GM18951 (cell line): ENCODE measurements around the gene MEF2C.
"Not testable (repeated sequence)": the region's sequence is repeated elsewhere in the genome, so short reads cannot be mapped to it uniquely, and the experiment has no call there.

Experiments
- POLR2A ChIP-seq: IDR thresholded peaks from 4 replicates; pipeline ENCODE4 v1.6.1; 2011; ENCODE audit warnings: mild to moderate bottlenecking; ENCODE audit not compliant: insufficient read length, insufficient read depth; ENCODE audit errors: extremely low read depth
- in situ Hi-C: fragments of 300-500 bp; cut with MboI; formaldehyde crosslinking; loops from one replicate; pipeline ENCODE4 v1.12.0; 2022; ENCODE audit warnings: low sequenced_read_pairs, mixed read lengths, inconsistent platforms; ENCODE audit not compliant: unreplicated experiment

The MEF2C gene

DNA sequence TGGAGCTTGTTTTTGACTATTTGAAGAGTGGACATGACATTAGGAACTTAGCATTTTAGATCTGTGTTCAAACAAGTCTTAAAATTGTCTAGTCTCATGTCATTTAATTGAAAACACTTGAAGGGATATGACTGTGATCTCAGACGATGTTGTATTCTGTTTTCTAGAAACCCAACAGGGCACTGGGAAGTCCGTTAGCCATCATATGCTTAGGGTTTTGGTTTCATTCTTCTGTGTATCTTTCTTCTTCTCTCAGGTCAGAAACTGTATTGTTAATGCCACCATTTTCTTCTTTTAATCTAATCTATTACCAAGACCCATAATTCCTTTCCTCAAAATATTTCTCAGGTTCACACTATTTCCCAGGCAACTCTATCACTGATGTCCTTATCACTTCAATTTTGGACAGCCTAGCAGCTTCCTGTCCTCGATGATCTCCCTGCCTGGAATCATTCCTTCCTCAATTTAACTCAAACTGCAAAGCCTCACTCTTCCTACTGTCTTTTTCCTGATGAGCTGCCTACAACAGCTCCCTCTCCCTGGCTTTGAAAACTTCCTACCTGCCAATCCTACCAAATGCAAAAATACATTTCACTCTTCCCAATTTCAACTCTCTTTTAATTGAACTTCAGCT is 77.7 kb downstream of the MEF2C start:
- in situ Hi-C loops, result no loop called here

DNA sequence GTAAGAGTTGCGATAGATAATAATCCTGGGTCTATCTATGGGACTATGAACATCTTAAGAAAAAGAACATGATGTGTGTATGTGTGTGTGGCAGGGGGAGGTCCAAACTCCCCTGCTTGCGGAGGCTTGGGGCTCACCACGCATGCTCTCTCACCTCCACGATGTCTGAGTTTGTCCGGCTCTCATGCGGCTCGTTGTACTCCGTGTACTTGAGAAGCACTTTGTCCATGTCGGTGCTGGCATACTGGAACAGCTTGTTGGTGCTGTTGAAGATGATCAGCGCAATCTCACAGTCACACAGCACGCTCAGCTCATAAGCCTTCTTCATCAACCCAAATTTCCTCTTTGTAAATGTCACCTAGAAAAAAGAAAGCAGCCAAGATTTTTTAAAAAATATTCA is 78.5 kb downstream of the MEF2C start:
- no peak for TF ChIP-seq POLR2A
- in situ Hi-C loops, result no loop called here

More for the DNA sequence above, 77.7 kb downstream of the MEF2C start:
- no peak for TF ChIP-seq POLR2A

DNA sequence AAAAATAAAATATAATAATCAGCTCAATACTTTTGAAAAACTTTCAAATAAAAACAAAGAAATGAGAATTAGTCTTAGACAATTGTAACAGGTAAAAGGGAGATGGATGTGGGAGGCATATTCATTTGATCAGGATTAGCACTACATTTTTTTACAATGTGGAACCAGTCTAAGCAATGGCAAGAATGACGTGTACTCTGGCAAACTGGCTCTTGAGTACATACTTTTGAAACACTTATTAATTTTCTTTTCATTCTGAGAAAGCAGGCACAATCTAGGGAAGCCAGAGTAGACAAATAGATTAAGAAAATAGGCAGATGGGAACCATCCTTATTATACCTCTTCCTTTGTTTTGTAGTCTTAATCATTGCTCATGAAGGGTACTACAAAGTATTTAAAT is 79.7 kb downstream of the MEF2C start:
- in situ Hi-C loops, result no loop called here
- no peak for TF ChIP-seq POLR2A

DNA sequence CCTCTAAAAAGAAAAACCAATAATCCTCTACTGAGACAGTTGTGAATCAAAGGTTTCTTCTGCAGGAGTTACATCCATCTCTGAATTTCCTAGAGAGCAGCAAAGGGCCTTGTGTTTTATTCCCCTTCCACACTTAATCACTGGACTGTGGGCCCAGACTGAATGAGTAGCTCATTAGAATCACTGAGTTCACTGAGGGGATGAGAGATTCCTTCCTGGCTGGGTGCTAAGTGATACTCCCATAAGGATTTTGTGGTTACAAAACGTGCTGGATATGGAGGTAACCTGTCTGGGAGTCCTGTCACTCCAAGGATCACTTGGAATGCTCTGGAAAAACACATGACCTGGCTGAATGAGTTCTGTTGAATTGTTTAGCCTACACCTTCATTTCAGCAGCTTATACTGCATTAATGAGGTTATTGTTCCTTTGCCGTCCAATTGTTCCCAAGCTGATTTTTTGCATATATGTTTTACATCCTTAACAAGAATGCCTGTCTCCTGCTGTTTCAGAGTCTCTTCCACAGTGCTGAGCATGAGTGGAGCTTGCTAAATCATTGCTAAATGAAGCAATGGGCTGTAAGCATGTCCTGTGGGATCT is 82.9 kb downstream of the MEF2C start:
- TF ChIP-seq POLR2A, result no peak
- in situ Hi-C loops, result no loop called here

DNA sequence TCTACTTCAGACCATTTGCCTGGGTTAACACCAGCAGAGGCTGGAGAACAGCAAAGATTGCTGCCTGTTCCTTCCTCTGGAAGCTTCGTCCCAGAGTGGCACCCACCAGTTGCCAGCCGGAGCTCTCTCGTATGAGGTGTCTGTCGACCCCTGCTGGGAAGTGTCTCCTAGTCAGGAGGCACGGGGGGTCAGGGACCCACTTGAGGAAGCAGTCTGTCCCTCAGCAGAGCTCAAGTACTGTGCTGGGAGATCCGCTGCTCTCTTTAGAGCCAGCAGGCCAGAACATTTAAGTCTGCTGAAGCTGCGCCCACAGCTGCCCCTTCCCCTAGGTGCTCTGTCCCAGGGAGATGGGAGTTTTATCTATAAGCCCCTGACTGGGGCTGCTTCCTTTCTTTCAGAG is 84.1 kb downstream of the MEF2C start:
- in situ Hi-C loops, result not testable (repeated sequence)

DNA sequence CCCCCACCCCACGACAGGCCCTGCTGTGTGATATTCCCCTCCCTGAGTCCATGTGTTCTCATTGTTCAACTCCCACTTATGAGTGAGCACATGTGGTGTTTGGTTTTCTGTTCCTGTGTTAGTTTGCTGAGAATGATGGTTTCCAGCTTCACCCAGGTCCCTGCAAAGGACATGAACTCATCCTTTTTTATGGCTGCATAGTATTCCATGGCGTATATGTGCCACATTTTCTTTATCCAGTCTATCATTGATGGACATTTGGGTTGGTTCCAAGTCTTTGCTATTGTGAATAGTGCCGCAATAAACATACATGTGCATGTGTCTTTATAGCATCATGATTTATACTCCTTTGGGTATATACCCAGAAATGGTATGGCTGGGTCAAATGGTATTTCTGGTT is 89.2 kb downstream of the MEF2C start:
- in situ Hi-C loops, result not testable (repeated sequence)

DNA sequence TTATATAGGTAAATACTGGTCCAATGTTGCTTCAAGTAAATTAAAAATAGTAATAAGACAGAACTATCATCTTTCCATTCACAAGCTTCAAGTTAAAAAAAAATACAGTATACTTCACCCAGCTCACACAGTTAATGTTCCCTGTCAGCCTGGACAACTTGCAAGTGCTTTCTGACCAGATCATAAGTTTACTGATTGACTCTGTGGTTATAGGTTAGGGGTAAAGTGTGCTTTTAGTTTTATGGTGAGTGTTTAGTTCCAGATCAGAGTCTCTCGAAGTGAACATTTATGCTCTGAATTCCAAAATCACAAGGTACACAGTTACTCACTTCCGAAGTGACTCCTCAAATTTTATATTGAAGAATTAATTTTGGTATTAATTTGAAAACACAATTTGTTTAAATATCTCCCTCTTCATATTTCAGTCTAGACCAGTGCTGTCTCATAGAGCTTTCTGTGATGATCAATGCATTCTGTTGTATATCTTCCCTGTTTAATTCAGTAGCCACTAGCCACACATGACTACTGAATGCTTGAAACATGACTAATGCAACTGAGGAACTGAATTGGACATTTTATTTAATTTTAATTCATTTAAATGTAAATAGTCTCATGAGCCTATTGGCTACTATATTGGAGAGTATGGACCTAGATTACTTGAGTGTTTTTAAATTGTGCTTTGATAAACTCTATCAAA is 90.7 kb downstream of the MEF2C start:
- in situ Hi-C loops, result no loop called here
- no peak for TF ChIP-seq POLR2A

DNA sequence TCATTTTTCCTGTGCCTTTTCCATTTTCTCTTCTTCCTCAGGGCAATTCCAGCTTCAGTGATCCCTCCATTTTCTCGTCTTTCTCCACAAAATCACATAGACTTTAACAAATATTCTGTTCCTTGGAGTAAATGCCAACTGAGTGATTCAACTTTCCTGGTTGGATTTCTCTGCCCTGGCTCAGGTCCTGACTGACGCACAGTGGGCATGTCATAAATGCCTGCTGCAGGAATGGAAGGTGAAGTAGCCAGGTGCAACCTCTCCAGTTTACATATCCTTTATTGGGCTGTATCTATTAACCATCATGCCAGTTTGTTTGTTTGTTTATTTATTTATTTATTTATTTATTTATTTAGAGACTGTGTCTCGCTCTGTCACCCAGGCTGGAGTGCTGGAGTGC is 95.1 kb downstream of the MEF2C start:
- in situ Hi-C loops, result no loop called here
- no peak for TF ChIP-seq POLR2A

DNA sequence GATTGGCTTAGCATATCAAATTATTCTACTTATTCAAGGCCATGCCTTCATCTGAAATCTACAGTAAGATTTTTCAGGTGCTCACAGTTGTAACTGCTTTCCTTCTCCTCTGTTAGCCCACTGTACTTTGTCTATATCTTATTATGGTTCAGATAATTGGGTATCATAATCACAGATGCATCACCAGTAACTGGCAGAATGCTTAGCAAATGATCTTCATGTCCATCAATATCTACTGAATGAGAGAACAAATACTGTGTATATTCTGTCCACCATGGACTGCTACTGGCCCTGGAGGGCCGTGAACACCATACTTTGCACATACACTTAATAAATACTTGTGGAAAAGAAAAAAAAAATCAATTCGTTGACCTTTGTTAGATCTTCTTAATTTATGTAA is 96.2 kb downstream of the MEF2C start:
- TF ChIP-seq POLR2A, result no peak

DNA sequence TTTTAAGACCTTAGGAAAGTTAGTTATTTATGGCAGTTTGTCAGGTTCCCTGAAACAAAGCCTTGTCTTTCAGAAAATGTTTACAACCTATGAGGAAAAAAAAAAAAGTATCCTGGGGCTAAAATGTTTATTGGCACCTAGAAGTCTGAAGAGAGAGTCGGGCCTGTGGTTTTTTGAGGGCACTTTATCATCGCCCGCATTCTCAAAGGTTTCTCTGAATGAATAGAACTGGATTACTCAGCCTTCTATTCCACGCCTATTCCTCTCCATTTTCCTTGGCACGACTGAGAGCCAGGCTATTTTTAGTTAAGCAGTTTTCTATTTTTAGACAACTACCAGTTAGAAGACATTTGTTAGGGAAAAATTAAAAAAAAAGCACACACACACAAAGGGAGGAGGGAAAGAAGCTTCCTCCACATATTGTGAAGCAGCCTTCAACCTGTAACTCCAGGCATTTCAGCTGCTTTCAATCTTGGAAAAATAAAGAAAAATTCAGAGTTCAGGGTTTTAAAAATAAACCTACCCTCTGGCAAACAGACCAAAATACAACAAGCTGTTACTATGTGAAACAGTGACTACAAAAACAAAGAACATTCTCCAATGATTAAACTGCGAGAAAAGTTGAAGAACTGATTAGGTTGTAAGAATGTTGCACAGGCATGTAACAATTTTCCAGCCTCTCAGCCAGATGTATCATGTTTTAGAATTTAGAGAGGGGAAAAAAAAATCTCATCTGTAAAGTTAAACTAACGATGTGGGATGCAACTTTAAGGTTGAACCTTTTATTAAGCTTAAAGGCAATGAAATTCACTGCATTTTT is 97.0 kb downstream of the MEF2C start:
- in situ Hi-C loops, result no loop called here
- TF ChIP-seq POLR2A, result no peak

More for the DNA sequence above, 96.2 kb downstream of the MEF2C start:
- in situ Hi-C loops, result no loop called here

DNA sequence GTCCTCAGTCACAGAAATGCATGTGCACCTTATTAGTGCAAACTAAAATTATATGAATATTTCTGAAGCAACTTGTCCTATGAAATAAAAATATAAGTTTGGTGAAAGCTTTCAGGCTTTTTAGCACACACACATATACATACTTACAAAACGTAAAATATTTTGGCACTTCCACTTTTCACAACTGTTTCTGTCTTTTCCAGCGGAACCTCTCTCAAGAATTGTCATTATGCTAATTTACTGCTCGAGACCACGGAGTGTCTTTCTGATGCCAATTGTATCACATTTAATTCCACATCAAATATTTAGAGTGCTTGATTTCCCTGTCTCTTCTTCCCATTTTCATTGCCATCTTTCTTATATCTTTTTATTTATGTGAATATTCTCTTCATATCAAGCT is 100.4 kb downstream of the MEF2C start:
- TF ChIP-seq POLR2A, result no peak
- in situ Hi-C loops, result no loop called here

DNA sequence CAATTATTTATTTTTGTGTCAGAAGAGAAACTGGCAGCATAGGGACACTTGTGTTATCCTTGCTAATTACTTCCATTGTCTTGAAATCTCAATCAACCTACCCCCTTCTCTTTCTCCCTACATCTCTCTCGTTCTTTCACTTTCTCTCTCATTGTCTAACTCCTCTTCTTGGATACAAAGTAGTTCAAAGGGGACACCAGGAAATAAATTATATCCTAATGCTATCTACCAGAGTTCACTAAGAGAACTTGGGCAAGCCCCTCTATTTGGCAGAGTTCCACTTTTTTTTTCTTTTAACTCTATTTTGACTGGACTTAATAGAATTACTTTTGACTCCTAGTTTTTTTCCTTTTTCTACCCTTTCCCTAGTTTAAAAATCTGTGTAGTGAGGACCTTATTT is 102.2 kb downstream of the MEF2C start:
- in situ Hi-C loops, result no loop called here
- TF ChIP-seq POLR2A, result no peak

DNA sequence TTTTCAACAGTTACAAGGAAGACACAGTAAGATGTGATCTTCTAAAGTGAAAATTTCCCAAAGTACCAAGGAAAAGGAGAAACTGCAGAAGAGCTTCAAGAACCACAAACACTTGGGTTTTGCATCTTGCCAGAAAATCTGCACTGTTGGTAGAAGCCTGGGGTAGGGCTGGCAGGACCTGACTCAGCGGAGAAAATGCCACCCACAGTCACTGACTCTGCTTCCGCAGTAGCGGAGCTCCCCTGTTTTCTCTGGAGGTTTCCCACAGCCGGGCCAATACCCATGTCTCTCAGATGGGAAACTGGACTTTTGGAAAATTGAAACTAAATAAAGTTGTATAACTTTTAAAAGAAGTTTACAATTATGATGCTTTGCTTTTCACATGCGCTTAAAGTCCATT is 104.2 kb downstream of the MEF2C start:
- no peak for TF ChIP-seq POLR2A
- in situ Hi-C loops, result no loop called here
